Smooth muscle cell (in vitro differentiated cells): ENCODE results near the gene DNAJC27. TPM values are rescaled to one million over a fixed set of nuclear protein-coding genes. Genes with fewer than 3 reads are reported as not detected.

ENCODE experiments used
- DNase-seq: peaks from one replicate; lab custom pipeline; 2025; ENCODE audit not compliant: unreplicated experiment; lab: John Stamatoyannopoulos, UW
- H2AFZ ChIP-seq: fragments of 200-600 bp; sonication (generic); 2 replicates; pipeline ENCODE4 v1.6.0; 2016; ENCODE audit warnings: antibody characterized with exemption, low read depth, mild to moderate bottlenecking
- H3F3A ChIP-seq: fragments of 200-600 bp; sonication (generic); 2 replicates; pipeline ENCODE4 v1.6.0; 2017; ENCODE audit warnings: antibody characterized with exemption, low read depth
- H3K27ac ChIP-seq: fragments of 200-600 bp; sonication (generic); 2 replicates; pipeline ENCODE4 v1.5.1; 2016; ENCODE audit warnings: low read depth, mild to moderate bottlenecking
- H3K27me3 ChIP-seq: fragments of 200-600 bp; sonication (generic); 2 replicates; pipeline ENCODE4 v1.6.1; 2016; ENCODE audit warnings: low read depth, mild to moderate bottlenecking
- H3K36me3 ChIP-seq: fragments of 200-600 bp; sonication (generic); 2 replicates; pipeline ENCODE4 v1.5.1; 2016; ENCODE audit warnings: low read depth
- H3K4me1 ChIP-seq: fragments of 200-600 bp; sonication (generic); 2 replicates; pipeline ENCODE4 v1.5.1; 2016; ENCODE audit warnings: low read depth
- H3K4me2 ChIP-seq: fragments of 200-600 bp; sonication (generic); 2 replicates; pipeline ENCODE4 v1.6.0; 2016; ENCODE audit warnings: mild to moderate bottlenecking
- H3K4me3 ChIP-seq: fragments of 200-600 bp; sonication (generic); 2 replicates; pipeline ENCODE4 v1.5.1; 2016; ENCODE audit warnings: mild to moderate bottlenecking
- H3K79me2 ChIP-seq: fragments of 200-600 bp; sonication (generic); 2 replicates; pipeline ENCODE4 v1.6.0; 2016; ENCODE audit warnings: low read depth, mild to moderate bottlenecking
- H3K9ac ChIP-seq: fragments of 200-600 bp; sonication (generic); 2 replicates; pipeline ENCODE4 v1.6.0; 2016; ENCODE audit warnings: low read depth
- H3K9me3 ChIP-seq: fragments of 200-600 bp; sonication (generic); replicated peaks from 2 replicates; pipeline ENCODE4 v1.5.1; 2016; ENCODE audit warnings: low read depth
- H4K20me1 ChIP-seq: fragments of 200-600 bp; sonication (generic); 2 replicates; pipeline ENCODE4 v1.6.0; 2016; ENCODE audit warnings: low read depth
- WGBS: methylation state at CpG from one replicate; pipeline ENCODE4 v1.1.7; 2016; ENCODE audit warnings: low lambda C conversion rate; 5-methylcytosine and 5-hydroxymethylcytosine counted together
- polyA plus RNA-seq: library from polyadenylated mRNA; unstranded; fragments of >200 nt; fragmentation: Nextera tagmentation; extraction: Ambion mirVana; gene quantifications from 2 replicates; pipeline ENCODE4 v1.2.1, GENCODE V29; 2016
- total RNA-seq: library from RNA; depleted of rRNA; stranded (reverse); fragments of >200 nt; gene quantifications from 2 replicates; pipeline ENCODE4 v1.2.3, GENCODE V29; 2014
- TF ChIP-seq, protein P1 (sequence below): fragments of 200-600 bp; sonication (generic); IDR thresholded peaks from 2 replicates; pipeline ENCODE4 v1.5.1; 2017; ENCODE audit warnings: borderline replicate concordance, mild to moderate bottlenecking, antibody characterized with exemption; ENCODE audit not compliant: insufficient read depth, poor library complexity, severe bottlenecking

The DNAJC27 gene
- total and polyA plus RNA-seq, 2 experiments from 2014 or later = 1.4 to 4.4 TPM

DNA sequence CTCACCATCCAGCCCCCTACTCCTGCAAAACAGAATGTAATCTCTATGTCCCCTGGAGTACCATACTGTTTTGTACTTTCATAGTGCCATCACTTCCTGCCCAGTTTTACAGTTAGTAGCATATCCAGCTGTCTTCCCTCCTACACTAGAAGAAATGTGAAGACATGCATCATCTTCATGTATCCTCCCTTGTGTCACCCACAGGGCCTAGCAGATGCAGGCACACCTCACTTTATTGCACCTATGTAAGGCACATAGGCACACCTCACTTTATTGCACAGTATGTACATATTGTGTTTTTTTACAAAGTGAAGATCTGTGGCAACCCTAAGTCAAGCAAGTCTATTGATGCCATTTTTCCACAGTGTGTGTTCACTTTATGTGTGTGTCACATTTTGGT is 12.0 kb downstream of the DNAJC27 start:
- Histone ChIP-seq H4K20me1 (no peaks in the 10 kb centered on the region), H3K27ac (no peak overlapping the region), H3F3A (no peaks in the 10 kb centered on the region), H3K4me3 (no peak overlapping the region), H3K4me1 (no peaks in the 10 kb centered on the region), H3K9me3 (peaks cover 9% of the 10 kb centered on the region), H3K9ac (no peak overlapping the region), H3K4me2 (no peak overlapping the region), H3K79me2 (no peaks in the 10 kb centered on the region), H3K27me3 (no peaks in the 10 kb centered on the region), H3K36me3 (peaks cover 46% of the 10 kb centered on the region), H2AFZ (no peak overlapping the region)
- TF ChIP-seq, protein P1, sequence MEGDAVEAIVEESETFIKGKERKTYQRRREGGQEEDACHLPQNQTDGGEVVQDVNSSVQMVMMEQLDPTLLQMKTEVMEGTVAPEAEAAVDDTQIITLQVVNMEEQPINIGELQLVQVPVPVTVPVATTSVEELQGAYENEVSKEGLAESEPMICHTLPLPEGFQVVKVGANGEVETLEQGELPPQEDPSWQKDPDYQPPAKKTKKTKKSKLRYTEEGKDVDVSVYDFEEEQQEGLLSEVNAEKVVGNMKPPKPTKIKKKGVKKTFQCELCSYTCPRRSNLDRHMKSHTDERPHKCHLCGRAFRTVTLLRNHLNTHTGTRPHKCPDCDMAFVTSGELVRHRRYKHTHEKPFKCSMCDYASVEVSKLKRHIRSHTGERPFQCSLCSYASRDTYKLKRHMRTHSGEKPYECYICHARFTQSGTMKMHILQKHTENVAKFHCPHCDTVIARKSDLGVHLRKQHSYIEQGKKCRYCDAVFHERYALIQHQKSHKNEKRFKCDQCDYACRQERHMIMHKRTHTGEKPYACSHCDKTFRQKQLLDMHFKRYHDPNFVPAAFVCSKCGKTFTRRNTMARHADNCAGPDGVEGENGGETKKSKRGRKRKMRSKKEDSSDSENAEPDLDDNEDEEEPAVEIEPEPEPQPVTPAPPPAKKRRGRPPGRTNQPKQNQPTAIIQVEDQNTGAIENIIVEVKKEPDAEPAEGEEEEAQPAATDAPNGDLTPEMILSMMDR = no peak
- no peak for DNase-seq

DNA sequence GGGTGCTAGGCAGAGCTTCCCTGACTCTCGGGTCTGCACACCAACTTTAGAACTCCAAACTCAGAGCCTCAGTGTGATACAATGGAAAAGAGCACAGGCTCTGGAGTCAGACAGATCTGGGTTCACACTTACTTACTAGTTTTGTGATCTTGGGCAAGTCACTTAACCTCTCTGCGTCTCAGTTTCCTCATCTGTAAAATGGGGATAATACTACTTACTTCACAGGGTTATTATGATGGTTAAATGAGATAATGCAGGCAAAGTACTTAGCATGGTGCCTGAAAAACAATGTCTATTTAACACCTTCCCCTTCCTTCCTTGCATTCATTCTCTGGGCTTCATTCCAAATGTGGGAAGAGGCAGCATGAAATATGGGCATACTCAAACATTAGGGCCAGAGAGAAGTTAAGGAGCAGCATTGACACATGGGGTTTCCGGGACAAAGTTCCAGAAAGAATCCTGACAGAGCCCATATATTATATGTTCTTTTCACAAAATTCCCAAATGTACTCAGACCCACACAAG is 13.3 kb downstream of the DNAJC27 start:
- 99% methylated on average over 3 of the region's 3 CpGs for WGBS
- H3K36me3 ChIP-seq = peaks cover 46% of the 10 kb centered on the region
- no peak overlapping the region for H3K9ac ChIP-seq
- DNase-seq = no peak
- TF ChIP-seq, protein P1 = no peak
- H3K4me3 ChIP-seq = no peak overlapping the region
- H4K20me1 ChIP-seq = no peaks in the 10 kb centered on the region
- peaks cover 9% of the 10 kb centered on the region for H3K9me3 ChIP-seq
- H3K4me1 ChIP-seq = no peaks in the 10 kb centered on the region
- H3F3A ChIP-seq = no peaks in the 10 kb centered on the region
- H3K27me3 ChIP-seq = no peaks in the 10 kb centered on the region
- no peak overlapping the region for H2AFZ ChIP-seq
- H3K27ac ChIP-seq = no peak overlapping the region
- H3K79me2 ChIP-seq = no peaks in the 10 kb centered on the region
- no peak overlapping the region for H3K4me2 ChIP-seq

DNA sequence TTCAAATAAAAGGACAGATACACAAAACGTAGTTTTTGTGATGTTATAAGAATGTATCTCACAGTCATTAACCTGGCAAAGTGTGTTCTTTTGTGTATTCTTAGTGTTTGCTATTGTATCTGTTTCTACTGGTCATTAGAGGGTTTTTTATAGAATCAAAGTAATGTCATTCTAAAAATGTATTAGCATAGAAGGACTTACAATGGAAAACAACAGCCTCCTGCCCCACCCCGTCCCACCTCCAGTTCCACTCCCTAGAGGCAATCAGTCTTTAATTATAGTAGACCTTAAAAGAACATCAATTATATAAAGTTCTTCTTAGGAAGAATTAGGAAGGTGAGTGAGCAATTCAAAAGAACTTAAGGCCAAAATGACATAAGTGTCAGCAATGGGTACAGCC is 13.8 kb downstream of the DNAJC27 start:
- no peak overlapping the region for H3K4me3 ChIP-seq
- H3K4me2 ChIP-seq = no peak overlapping the region
- TF ChIP-seq, protein P1 = no peak
- DNase-seq = no peak
- H3F3A ChIP-seq = no peaks in the 10 kb centered on the region
- H3K4me1 ChIP-seq = no peaks in the 10 kb centered on the region
- 98% methylated on average over 2 of the region's 2 CpGs for WGBS
- H3K9me3 ChIP-seq = peaks cover 9% of the 10 kb centered on the region
- H3K27ac ChIP-seq = no peak overlapping the region
- H3K27me3 ChIP-seq = no peaks in the 10 kb centered on the region
- H3K9ac ChIP-seq = no peak overlapping the region
- no peak overlapping the region for H2AFZ ChIP-seq
- H3K36me3 ChIP-seq = peaks cover 46% of the 10 kb centered on the region
- H4K20me1 ChIP-seq = no peaks in the 10 kb centered on the region
- H3K79me2 ChIP-seq = no peaks in the 10 kb centered on the region

DNA sequence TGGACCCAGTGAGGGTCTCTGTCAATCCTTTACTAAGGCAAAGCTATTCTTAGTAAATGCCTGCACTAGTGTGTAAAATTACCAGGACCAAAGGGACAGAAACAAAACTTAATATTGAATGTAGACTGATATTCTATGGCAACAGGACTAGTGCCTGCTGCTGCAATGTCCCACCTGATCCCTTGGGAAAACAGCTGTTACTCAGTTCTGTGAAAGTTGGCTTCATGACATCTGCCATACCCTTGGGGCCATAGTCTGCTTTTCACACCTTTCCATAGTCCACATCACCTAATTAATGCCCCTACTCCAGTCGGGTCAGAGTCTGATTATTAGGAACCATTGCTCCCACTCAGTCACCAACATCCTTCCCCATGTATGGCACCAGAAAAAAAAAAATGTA is 14.5 kb downstream of the DNAJC27 start:
- Histone ChIP-seq H3K4me2 (no peak overlapping the region), H3K9ac (no peak overlapping the region)
- WGBS = 91% methylated on average over 1 of the region's 1 CpG

More for the DNA sequence above, 14.5 kb downstream of the DNAJC27 start:
- Histone ChIP-seq H3F3A (no peaks in the 10 kb centered on the region), H3K27me3 (no peaks in the 10 kb centered on the region), H4K20me1 (no peaks in the 10 kb centered on the region), H3K36me3 (peaks cover 41% of the 10 kb centered on the region), H3K4me1 (no peaks in the 10 kb centered on the region), H3K79me2 (no peaks in the 10 kb centered on the region), H3K9me3 (peaks cover 9% of the 10 kb centered on the region), H2AFZ (no peak overlapping the region), H3K4me3 (no peak overlapping the region), H3K27ac (no peak overlapping the region)
- no peak for DNase-seq
- TF ChIP-seq, protein P1 = no peak
